T-helper 2 cell treated with Interferon-gamma antibody and Interleukin-4, amounts not matched to agents 5 μg/mL and 100 μg/mL, for 36 hours (primary cell): Measurements from ENCODE around the gene ABCA8.

ENCODE experiments used
- DNase-seq: peaks from one replicate; pipeline ENCODE4 v3.0.0; 2021; ENCODE audit warnings: low spot score
- H3K27ac Mint-ChIP-seq: one replicate; pipeline ENCODE4 v1.8.0; 2021; ENCODE audit warnings: mild to moderate bottlenecking, mixed read lengths
- H3K27me3 Mint-ChIP-seq: one replicate; pipeline ENCODE4 v1.8.0; 2021; ENCODE audit warnings: low read depth, mixed read lengths
- H3K36me3 Mint-ChIP-seq: one replicate; pipeline ENCODE4 v1.8.0; 2021; ENCODE audit warnings: low read depth, mixed read lengths
- H3K4me1 Mint-ChIP-seq: one replicate; pipeline ENCODE4 v1.8.0; 2021; ENCODE audit warnings: low read depth, mixed read lengths
- H3K4me3 Mint-ChIP-seq: one replicate; pipeline ENCODE4 v1.8.0; 2022; ENCODE audit warnings: mild to moderate bottlenecking, moderate library complexity, mixed read lengths
- H3K9me3 Mint-ChIP-seq: one replicate; pipeline ENCODE4 v1.8.0; 2021; ENCODE audit warnings: mixed read lengths

ABCA8 gene

GRCh38 chr17:68821860-68822696, 133.1 kb downstream of the ABCA8 start:
- H3K36me3 Mint-ChIP-seq: no peaks in the 10 kb centered on the region
- no peaks in the 10 kb centered on the region for H3K27me3 Mint-ChIP-seq
- H3K4me1 Mint-ChIP-seq: no peaks in the 10 kb centered on the region
- H3K27ac Mint-ChIP-seq: no peak overlapping the region
- no peak overlapping the region for H3K4me3 Mint-ChIP-seq
- DNase-seq: no peak
- H3K9me3 Mint-ChIP-seq: no peaks in the 10 kb centered on the region

- DNase-seq: no peak
Measured at GRCh38 chr17:68820825-68821481, 134.2 kb downstream of the ABCA8 start.

GRCh38 chr17:68820476-68820824, 134.7 kb downstream of the ABCA8 start:
- Mint-ChIP-seq H3K27ac (no peak overlapping the region), H3K36me3 (no peaks in the 10 kb centered on the region), H3K4me3 (no peak overlapping the region), H3K27me3 (no peaks in the 10 kb centered on the region), H3K4me1 (no peaks in the 10 kb centered on the region), H3K9me3 (no peaks in the 10 kb centered on the region)
- DNase-seq: no peak

More at GRCh38 chr17:68820825-68821481, 134.2 kb downstream of the ABCA8 start:
- H3K27me3 Mint-ChIP-seq: no peaks in the 10 kb centered on the region
- H3K9me3 Mint-ChIP-seq: no peaks in the 10 kb centered on the region
- H3K27ac Mint-ChIP-seq: no peak overlapping the region
- H3K4me3 Mint-ChIP-seq: no peak overlapping the region
- no peaks in the 10 kb centered on the region for H3K36me3 Mint-ChIP-seq
- no peaks in the 10 kb centered on the region for H3K4me1 Mint-ChIP-seq

GRCh38 chr17:68819465-68819864, 135.7 kb downstream of the ABCA8 start:
- no peak overlapping the region for H3K27ac Mint-ChIP-seq
- H3K27me3 Mint-ChIP-seq: no peaks in the 10 kb centered on the region

More at GRCh38 chr17:68819465-68819864, 135.7 kb downstream of the ABCA8 start:
- Mint-ChIP-seq H3K36me3 (no peaks in the 10 kb centered on the region), H3K4me1 (no peaks in the 10 kb centered on the region), H3K4me3 (no peak overlapping the region), H3K9me3 (no peaks in the 10 kb centered on the region)
- no peak for DNase-seq
